ENCODE measurements around the gene ARHGAP25. TPM values are rescaled to one million over a fixed set of nuclear protein-coding genes. Genes with fewer than 3 reads are reported as not detected.
A peak's percentile ranks its signal among the peaks of the same experiment; 100 is the strongest.

Gene ARHGAP25
- total and polyA plus RNA-seq, 2 of the 4 experiments (the other 2 are of a cell fraction), result 0.29 to 0.36 TPM

- no peaks in the 10 kb centered on the region for H3K9me1 ChIP-seq (ENCODE audit: insufficient read depth, low read length)
- no peak overlapping the region for H3K23ac ChIP-seq (ENCODE audit: low read depth, low read length)
- no peaks in the 10 kb centered on the region; the same call in 1 of the 2 replicates for H3K27me3 ChIP-seq (ENCODE audit: control insufficient read depth, insufficient read depth, low read length)
- H4K91ac ChIP-seq (ENCODE audit: insufficient read depth, low read depth, low read length), result no peak overlapping the region
- H3K18ac ChIP-seq (ENCODE audit: low read depth, low read length), result no peak overlapping the region
- intact Hi-C loops (cut with micrococcal nuclease) (no loop called here), in situ Hi-C loops (cut with MboI; ENCODE audit: low sequenced_read_pairs) (no loop called here), dilution Hi-C loops (cut with HindIII; ENCODE audit: low sequenced_read_pairs, unreplicated experiment) (no loop called here)
- no peak overlapping the region for H2AFZ ChIP-seq (replicated peaks; ENCODE audit: low read length, poor library complexity)
- no peak overlapping the region for H2AK9ac ChIP-seq (replicated peaks; ENCODE audit: low read depth, low read length, poor library complexity)
- no peak overlapping the region for H4K8ac ChIP-seq (ENCODE audit: low read depth in 2 of 2, low read length in 2 of 2)
- H4K5ac ChIP-seq (ENCODE audit: low read depth, low read length), result no peak overlapping the region
- ChIA-PET POLR2A (ENCODE audit: unreplicated experiment) (no interaction called here), CTCF (interaction anchor here (1.1 kb wide), 1 partner anchor 213 kb away, joined by 3 read pairs; no protein-coding TSS in a partner anchor)
- 95% methylated on average over 2 of the region's 8 CpGs; no CpG with 5 or more reads in 1 of the 2 experiments for WGBS, 2 experiments (ENCODE audit: extremely low coverage in 2 of 2, insufficient read length in 1 of 2)
- DNase-seq (no peak), ATAC-seq (ENCODE audit: low read depth) (no peak)
- no peak overlapping the region for H2BK20ac ChIP-seq (ENCODE audit: low read depth, low read length)
- H2BK15ac ChIP-seq (ENCODE audit: low read depth, low read length), result no peak overlapping the region
- H3K56ac ChIP-seq (ENCODE audit: extremely low read depth, insufficient read depth, low read length), result no peak overlapping the region
- no peak overlapping the region for H3K4ac ChIP-seq (ENCODE audit: low read depth, low read length)
- H3K9ac ChIP-seq (ENCODE audit: low read depth, low read length), result no peak overlapping the region
- H3K36me3 ChIP-seq (ENCODE audit: control insufficient read depth, insufficient read depth, low read length), result no peaks in the 10 kb centered on the region
- H2BK5ac ChIP-seq (ENCODE audit: low read depth, low read length, poor library complexity, severe bottlenecking), result no peak overlapping the region
- no peaks in the 10 kb centered on the region for H3K79me1 ChIP-seq (ENCODE audit: low read depth in 1 of 2, low read length in 2 of 2)
- no peaks in the 10 kb centered on the region for H3K4me1 ChIP-seq (ENCODE audit: control insufficient read depth, insufficient read depth, low read length)
- no TSS peak for BruUV-seq (replicated peaks)
- no peaks in the 10 kb centered on the region for H4K20me1 ChIP-seq (ENCODE audit: insufficient read depth, low read length)
- H3K27ac ChIP-seq (ENCODE audit: insufficient read depth, low read length), result no peak overlapping the region
- peak overlapping the region; percentile 23; the same call in 1 of the 2 replicates for H2AK5ac ChIP-seq (ENCODE audit: low read depth, low read length)
- no peak overlapping the region for H3K4me2 ChIP-seq (ENCODE audit: low read depth, low read length)
- no peak overlapping the region for H3K14ac ChIP-seq (replicated peaks; ENCODE audit: low read depth, low read length)
- no peak for TF ChIP-seq BHLHE40 (IDR thresholded peaks at IDR 0.05; ENCODE audit: low read depth, low read length)
- TF ChIP-seq FOS (IDR thresholded peaks at IDR 0.05; ENCODE audit: low read depth, low read length), result no peak
- no peak for TF ChIP-seq MAZ (IDR thresholded peaks at IDR 0.05; ENCODE audit: borderline replicate concordance, low read depth, low read length)
- no peak for TF ChIP-seq CEBPB (IDR thresholded peaks at IDR 0.05; ENCODE audit: low read depth, low read length)
- no peak for TF ChIP-seq CTCF (conservative IDR thresholded peaks at IDR 0.05; ENCODE audit: low read depth, low read length)
- TF ChIP-seq SMC3 (IDR thresholded peaks at IDR 0.05; ENCODE audit: low read depth, low read length), result no peak
- TF ChIP-seq RAD21 (IDR thresholded peaks at IDR 0.05; ENCODE audit: low read length), result no peak
- TF ChIP-seq CHD1 (IDR thresholded peaks at IDR 0.05; ENCODE audit: low read depth, low read length), result no peak
- no peak for TF ChIP-seq POLR2A (IDR thresholded peaks at IDR 0.05; ENCODE audit: low read depth, low read length)
- H2BK120ac ChIP-seq (ENCODE audit: low read depth, low read length), result no peak overlapping the region
- no peak overlapping the region for H3K4me3 ChIP-seq (ENCODE audit: insufficient read depth, low read depth, low read length)
- H3K9me3 ChIP-seq (ENCODE audit: control insufficient read depth, insufficient read depth, low read length), result no peaks in the 10 kb centered on the region
Observed at GRCh38 chr2:68721482-68722101, 13.0 kb upstream of the ARHGAP25 start.
